Omental fat pad (tissue), 4 donors: Measurements from ENCODE around the gene PAQR8. TPM values are rescaled to one million over a fixed set of nuclear protein-coding genes. Genes with fewer than 3 reads are reported as not detected.

Experiments
- ATAC-seq: fragments of 150-250 bp; one replicate; pipeline ENCODE4 v1.9.1; 2016; ENCODE audit warnings: mild to moderate bottlenecking, moderate library complexity; ENCODE audit not compliant: low FRiP score
- DNase-seq: peaks from one replicate; pipeline ENCODE4 v3.0.0-alpha.2; 2019; ENCODE audit warnings: low spot score
- CTCF ChIP-seq, 3 donors: fragments of 450-650 bp; IDR thresholded peaks; one replicate each; pipeline ENCODE4 v1.5.1; 2016 to 2017; ENCODE audit warnings: antibody characterized with exemption in 3 of 3, mild to moderate bottlenecking in 3 of 3, moderate library complexity in 2 of 3
- total RNA-seq, 4 donors: library from RNA; depleted of rRNA; stranded (reverse); fragments of >200 nt; gene quantifications; one replicate each; pipeline ENCODE4 v1.1.0, GENCODE V29; 2016

Gene PAQR8
- total RNA-seq, 4 donors from 2014 or later: 1.5 to 7.9 (median 3.6) TPM

- ATAC-seq: no peak
- DNase-seq: no peak
- TF ChIP-seq CTCF (IDR thresholded peaks at IDR 0.05): no peak
Measured at GRCh38 chr6:52360601-52361413, 1.1 kb upstream of the PAQR8 start.

- DNase-seq: peak; percentile 27
- ATAC-seq: peak; percentile 62
- TF ChIP-seq CTCF (IDR thresholded peaks at IDR 0.05): no peak
Measured at GRCh38 chr6:52361414-52361944, 472 bp upstream of the PAQR8 start.

GRCh38 chr6:52362443-52363227, 684 bp downstream of the PAQR8 start:
- DNase-seq (peak; percentile 30), ATAC-seq (peak; percentile 66)
- TF ChIP-seq CTCF (IDR thresholded peaks at IDR 0.05): no peak

GRCh38 chr6:52363228-52363867, 1.4 kb downstream of the PAQR8 start:
- no peak for TF ChIP-seq CTCF (IDR thresholded peaks at IDR 0.05)
- ATAC-seq (no peak), DNase-seq (no peak)

- ATAC-seq (no peak), DNase-seq (no peak)
- TF ChIP-seq CTCF (IDR thresholded peaks at IDR 0.05): no peak
Measured at GRCh38 chr6:52364480-52365166, 2.7 kb downstream of the PAQR8 start.

- TF ChIP-seq CTCF (IDR thresholded peaks at IDR 0.05): no peak
- ATAC-seq: no peak
- DNase-seq: no peak
Measured at GRCh38 chr6:52365317-52365716, 3.4 kb downstream of the PAQR8 start.
